Fibroblast of the aortic adventitia (primary cell): ENCODE data around the gene ACSM4. TPM values are rescaled to one million over a fixed set of nuclear protein-coding genes. Genes with fewer than 3 reads are reported as not detected.

Experiments used
- DNase-seq: peaks from one replicate; pipeline ENCODE4 v3.0.0-alpha.2; 2010; ENCODE audit warnings: low read depth
- H3K4me3 ChIP-seq: 2 replicates; pipeline ENCODE4 v1.5.1; 2011; ENCODE audit warnings: low read depth, mild to moderate bottlenecking, control low read depth, low read length, moderate library complexity
- total RNA-seq: library from RNA; depleted of rRNA; stranded (reverse); fragments of >200 nt; gene quantifications from 2 replicates; pipeline ENCODE4 v1.2.3, GENCODE V29; 2012; ENCODE audit warnings: low replicate concordance
- TF ChIP-seq, protein P1 (sequence below): IDR thresholded peaks from 2 replicates; pipeline ENCODE4 v1.5.1; 2011; ENCODE audit warnings: mild to moderate bottlenecking, low read length, control low read depth, inconsistent platforms; ENCODE audit not compliant: insufficient read depth

ACSM4 gene
- total RNA-seq, 1 donor, result not detected

DNA sequence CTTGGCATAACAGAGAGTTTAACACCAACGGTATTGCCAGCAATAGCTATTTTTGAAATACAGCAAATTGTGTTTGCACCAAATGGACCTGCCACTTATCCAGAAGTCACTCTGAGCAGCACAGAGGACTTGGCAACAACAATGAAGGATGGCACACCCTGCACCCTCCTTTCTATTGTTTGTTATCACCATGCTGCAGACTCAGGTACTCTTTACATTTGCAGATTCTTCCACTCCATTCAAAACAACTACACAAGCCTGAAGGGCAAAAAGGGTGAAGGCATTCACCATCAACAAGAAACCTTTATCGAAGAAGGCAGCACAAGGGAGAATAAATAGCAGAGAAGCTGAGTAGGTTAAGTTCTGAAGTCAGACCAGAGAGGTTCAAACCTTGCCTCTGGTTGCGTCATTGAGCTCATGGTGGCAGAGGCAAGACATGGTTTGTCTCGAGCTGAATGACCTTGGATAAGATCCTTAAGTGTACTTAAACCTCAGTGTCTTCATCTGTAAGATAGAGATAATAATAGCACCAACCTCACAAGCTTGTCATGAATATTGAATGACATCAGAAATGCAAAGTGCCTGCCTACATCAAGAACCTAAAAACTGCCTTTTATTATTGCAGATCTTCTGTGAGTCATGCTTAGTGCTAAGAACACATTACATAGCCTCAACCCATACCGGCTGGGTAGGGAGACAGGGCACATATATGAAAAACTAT is 1.4 kb upstream of the ACSM4 start:
- H3K4me3 ChIP-seq, result no peak overlapping the region
- TF ChIP-seq, protein P1, sequence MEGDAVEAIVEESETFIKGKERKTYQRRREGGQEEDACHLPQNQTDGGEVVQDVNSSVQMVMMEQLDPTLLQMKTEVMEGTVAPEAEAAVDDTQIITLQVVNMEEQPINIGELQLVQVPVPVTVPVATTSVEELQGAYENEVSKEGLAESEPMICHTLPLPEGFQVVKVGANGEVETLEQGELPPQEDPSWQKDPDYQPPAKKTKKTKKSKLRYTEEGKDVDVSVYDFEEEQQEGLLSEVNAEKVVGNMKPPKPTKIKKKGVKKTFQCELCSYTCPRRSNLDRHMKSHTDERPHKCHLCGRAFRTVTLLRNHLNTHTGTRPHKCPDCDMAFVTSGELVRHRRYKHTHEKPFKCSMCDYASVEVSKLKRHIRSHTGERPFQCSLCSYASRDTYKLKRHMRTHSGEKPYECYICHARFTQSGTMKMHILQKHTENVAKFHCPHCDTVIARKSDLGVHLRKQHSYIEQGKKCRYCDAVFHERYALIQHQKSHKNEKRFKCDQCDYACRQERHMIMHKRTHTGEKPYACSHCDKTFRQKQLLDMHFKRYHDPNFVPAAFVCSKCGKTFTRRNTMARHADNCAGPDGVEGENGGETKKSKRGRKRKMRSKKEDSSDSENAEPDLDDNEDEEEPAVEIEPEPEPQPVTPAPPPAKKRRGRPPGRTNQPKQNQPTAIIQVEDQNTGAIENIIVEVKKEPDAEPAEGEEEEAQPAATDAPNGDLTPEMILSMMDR, result no peak
- DNase-seq, result no peak

DNA sequence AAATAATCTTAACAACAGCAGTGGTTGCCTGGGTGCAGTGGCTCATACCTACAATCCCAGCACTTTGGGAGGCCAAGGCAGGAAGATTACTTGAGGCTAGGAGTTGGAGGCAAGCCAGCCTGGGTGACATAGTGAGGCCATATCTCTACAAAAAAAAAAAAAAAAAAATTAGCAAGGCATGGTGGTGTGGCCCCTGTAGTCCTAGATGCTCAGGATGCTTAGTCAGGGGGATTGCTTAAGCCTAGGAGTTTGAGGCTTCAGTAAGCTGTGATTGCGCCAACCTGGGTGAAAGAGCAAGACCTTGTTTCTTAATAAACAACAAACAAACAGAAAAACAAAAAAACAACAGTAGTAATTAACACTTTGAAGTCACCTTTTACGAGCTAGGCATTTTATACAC is 642 bp upstream of the ACSM4 start:
- H3K4me3 ChIP-seq, result no peak overlapping the region
- TF ChIP-seq, protein P1, result no peak

DNA sequence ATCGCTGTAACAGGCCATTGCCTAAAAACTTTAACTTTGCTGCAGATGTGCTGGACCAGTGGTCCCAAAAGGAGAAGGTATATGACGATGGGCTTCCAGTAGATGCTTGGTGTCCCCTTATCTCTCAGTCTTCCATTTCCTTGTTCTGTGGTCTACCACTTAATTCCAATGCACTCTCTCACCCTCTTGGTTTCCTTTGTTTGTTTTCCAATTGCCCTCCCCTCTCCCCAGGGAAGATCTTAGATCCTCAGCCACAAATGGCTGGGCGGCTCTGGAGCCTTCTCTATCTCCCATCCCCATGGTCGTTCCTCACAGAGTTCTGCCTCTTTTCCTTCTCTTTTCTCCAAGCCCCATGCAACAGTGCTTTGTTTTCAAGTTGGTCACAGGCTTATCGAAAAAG is 584 bp downstream of the ACSM4 start:
- TF ChIP-seq, protein P1, result no peak
- no peak overlapping the region for H3K4me3 ChIP-seq
- no peak for DNase-seq

More for the DNA sequence above, 642 bp upstream of the ACSM4 start:
- DNase-seq, result no peak

DNA sequence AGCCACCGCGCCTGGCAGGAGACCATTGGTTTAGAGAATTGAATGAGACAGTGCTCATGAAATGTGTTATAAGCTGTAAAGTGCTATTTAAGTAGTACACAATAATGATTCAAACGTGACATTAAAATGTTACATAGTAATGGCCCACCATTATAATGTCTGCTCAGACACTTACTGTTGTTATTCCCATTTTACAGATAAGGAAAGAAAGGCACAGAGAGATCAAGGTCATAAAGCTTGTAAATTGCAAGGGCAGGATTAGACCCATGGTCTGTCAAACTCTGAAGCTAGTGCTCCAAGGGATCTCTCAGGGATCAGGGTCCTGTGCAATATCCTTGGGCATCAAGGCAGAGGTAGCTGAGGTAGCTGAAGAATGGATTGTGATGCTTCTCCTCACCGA is 6.2 kb downstream of the ACSM4 start:
- DNase-seq, result no peak
- TF ChIP-seq, protein P1, result no peak
- no peak overlapping the region for H3K4me3 ChIP-seq

DNA sequence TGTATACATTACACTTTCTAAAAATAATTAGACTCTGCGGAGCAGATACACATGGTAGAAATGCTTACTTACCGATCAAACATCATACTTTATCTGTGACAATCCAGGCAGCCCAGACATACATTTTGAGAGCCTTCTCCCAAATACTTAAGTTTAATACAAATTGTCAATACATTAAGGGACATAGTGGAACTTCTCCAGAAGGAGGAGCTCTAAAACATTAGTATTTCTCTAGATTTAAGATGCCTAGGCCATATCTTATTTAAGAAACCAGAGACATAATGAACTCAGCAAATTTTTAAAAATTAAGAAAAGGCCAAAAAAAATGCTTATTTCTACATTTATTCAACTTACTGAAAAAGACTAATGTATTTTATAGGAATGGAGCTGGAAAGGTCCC is 16.1 kb downstream of the ACSM4 start:
- TF ChIP-seq, protein P1, result no peak
- no peak overlapping the region for H3K4me3 ChIP-seq
- no peak for DNase-seq

DNA sequence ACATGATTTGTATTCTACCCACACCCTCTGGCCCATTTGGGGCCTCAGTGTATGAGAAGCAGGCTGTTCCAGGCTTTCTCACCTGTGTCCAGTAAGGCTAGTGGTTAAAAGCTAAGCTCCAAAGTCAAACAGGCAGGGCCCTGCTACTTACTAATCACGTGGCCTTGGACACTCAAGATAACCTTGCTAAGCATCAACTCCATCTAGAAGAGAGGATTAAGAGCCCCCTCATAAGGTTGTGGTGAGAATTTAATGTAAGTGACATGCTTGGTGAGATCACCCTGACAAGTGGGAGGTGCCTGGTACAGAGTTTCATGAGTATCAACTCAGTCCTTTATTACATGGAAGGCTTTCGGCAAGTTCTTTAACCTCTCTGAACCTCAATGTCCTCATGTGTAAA is 17.8 kb downstream of the ACSM4 start:
- TF ChIP-seq, protein P1, result no peak
- no peak for DNase-seq
- no peak overlapping the region for H3K4me3 ChIP-seq

DNA sequence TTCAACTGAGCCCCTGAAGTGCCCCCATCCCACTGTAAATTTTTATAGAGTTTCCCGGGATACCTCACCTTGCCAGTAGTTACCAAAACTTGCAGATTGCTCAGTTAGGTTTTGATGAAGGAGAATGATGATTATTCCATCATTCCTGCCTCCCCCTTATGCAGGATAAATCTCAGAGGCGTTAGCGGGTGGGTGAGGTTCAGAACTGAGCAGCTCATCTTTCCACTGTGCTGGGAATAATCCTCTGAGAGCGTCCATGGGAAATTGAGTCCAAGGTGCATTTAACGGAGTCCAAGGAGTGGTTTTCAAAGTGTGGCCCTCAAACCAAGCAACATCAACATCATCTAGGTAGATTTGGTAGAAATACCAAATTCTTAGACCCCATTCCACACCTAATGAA is 18.7 kb downstream of the ACSM4 start:
- DNase-seq, result no peak
- TF ChIP-seq, protein P1, result no peak
- no peak overlapping the region for H3K4me3 ChIP-seq
